GM23248 (cell line): ENCODE measurements around the gene TMCC1.

Experiments used
- EZH2 ChIP-seq: fragments of 200-600 bp; sonication (generic); IDR thresholded peaks from 2 replicates; pipeline ENCODE4 v1.6.1; 2018; ENCODE audit warnings: antibody characterized with exemption, mild to moderate bottlenecking; ENCODE audit not compliant: insufficient read depth, poor library complexity, severe bottlenecking
- EZH2phosphoT487 ChIP-seq: fragments of 200-600 bp; sonication (generic); IDR thresholded peaks from 2 replicates; pipeline ENCODE4 v1.6.1; 2018; ENCODE audit warnings: antibody characterized with exemption, moderate library complexity, mild to moderate bottlenecking, low read depth; ENCODE audit not compliant: insufficient read depth

- TF ChIP-seq EZH2phosphoT487 (no peak), EZH2 (no peak)
These were observed 492 bp downstream of the TMCC1 start for GRCh38 chr3:129892857-129893580.
